Adipocyte (in vitro differentiated cells): ENCODE data around the gene ZNF878.
"Not testable (repeated sequence)": the region's sequence is repeated elsewhere in the genome, so short reads cannot be mapped to it uniquely, and the experiment has no call there.

Experiments
- DNase-seq: peaks from one replicate; pipeline ENCODE4 v3.0.0-alpha.2; 2015; ENCODE audit warnings: low read depth
- H3K27me3 ChIP-seq: replicated peaks from 2 replicates; pipeline ENCODE4 v1.7.0; 2013; ENCODE audit warnings: mild to moderate bottlenecking, low read length, moderate library complexity; ENCODE audit not compliant: control insufficient read depth, insufficient read depth
- H3K36me3 ChIP-seq: 2 replicates; pipeline ENCODE4 v1.7.0; 2013; ENCODE audit warnings: low read length, mild to moderate bottlenecking, moderate library complexity; ENCODE audit not compliant: control insufficient read depth, insufficient read depth, severe bottlenecking
- H3K4me1 ChIP-seq: 2 replicates; pipeline ENCODE4 v1.7.0; 2013; ENCODE audit warnings: mild to moderate bottlenecking, low read length, moderate library complexity; ENCODE audit not compliant: control insufficient read depth, insufficient read depth
- H3K4me3 ChIP-seq: 2 replicates; pipeline ENCODE4 v1.7.0; 2013; ENCODE audit warnings: mild to moderate bottlenecking, low read length, moderate library complexity
- H3K9ac ChIP-seq: 2 replicates; pipeline ENCODE4 v1.7.0; 2013; ENCODE audit warnings: mild to moderate bottlenecking, low read length, moderate library complexity
- H3K9me3 ChIP-seq: 2 replicates; pipeline ENCODE4 v1.7.0; 2013; ENCODE audit warnings: mild to moderate bottlenecking, low read length, moderate library complexity; ENCODE audit not compliant: control insufficient read depth

The ZNF878 gene

GRCh38 chr19:12076331-12076730, 23.6 kb upstream of the ZNF878 start:
- H3K9ac ChIP-seq, DNase-seq, H3K27me3 ChIP-seq, H3K4me1 ChIP-seq: not testable (repeated sequence)
- Histone ChIP-seq H3K9me3 (peaks cover 98% of the 10 kb centered on the region), H3K4me3 (peak overlapping the region; percentile 53), H3K36me3 (peaks cover 67% of the 10 kb centered on the region)

GRCh38 chr19:12075538-12076139, 22.9 kb upstream of the ZNF878 start:
- DNase-seq, result no peak
- no peaks in the 10 kb centered on the region for H3K4me1 ChIP-seq
- peak overlapping the region; percentile 53 for H3K4me3 ChIP-seq
- no peaks in the 10 kb centered on the region for H3K27me3 ChIP-seq
- H3K9me3 ChIP-seq, result peaks cover 98% of the 10 kb centered on the region
- H3K36me3 ChIP-seq, result peaks cover 74% of the 10 kb centered on the region
- no peak overlapping the region for H3K9ac ChIP-seq

GRCh38 chr19:12064590-12065538, 12.1 kb upstream of the ZNF878 start, which contains the start of gene ZNF844:
Gene ZNF844, plus strand, starts transcription at chr19:12064731. Its CDS starts 143 bp downstream, at chr19:12064874.
- peak within 1 kb of the TSS; percentile 98 for H3K4me3 ChIP-seq
- no peaks in the 10 kb centered on the region for H3K27me3 ChIP-seq
- DNase-seq, result peak; percentile 96
- H3K36me3 ChIP-seq, result no peaks in the 10 kb centered on the region
- H3K9ac ChIP-seq, result peak within 1 kb of the TSS; percentile 94
- peaks cover 11% of the 10 kb centered on the region for H3K9me3 ChIP-seq
- H3K4me1 ChIP-seq, result peaks cover 7% of the 10 kb centered on the region

GRCh38 chr19:12055784-12056183, 3.0 kb upstream of the ZNF878 start:
- Histone ChIP-seq H3K9me3 (no peaks in the 10 kb centered on the region), H3K36me3 (no peaks in the 10 kb centered on the region), H3K27me3 (peaks cover 7% of the 10 kb centered on the region), H3K9ac (no peak overlapping the region), H3K4me1 (peaks cover 5% of the 10 kb centered on the region), H3K4me3 (no peak overlapping the region)
- DNase-seq, result no peak

- H3K9me3 ChIP-seq, result no peaks in the 10 kb centered on the region
- H3K4me3 ChIP-seq, result peak overlapping the region; percentile 87
- peaks cover 7% of the 10 kb centered on the region for H3K27me3 ChIP-seq
- DNase-seq, result peak; percentile 36
- H3K4me1 ChIP-seq, result peaks cover 5% of the 10 kb centered on the region
- no peaks in the 10 kb centered on the region for H3K36me3 ChIP-seq
- peak overlapping the region; percentile 68 for H3K9ac ChIP-seq
These were observed 667 bp downstream of the ZNF878 start for GRCh38 chr19:12052091-12052496.

- Histone ChIP-seq H3K4me3 (no peak overlapping the region), H3K36me3 (no peaks in the 10 kb centered on the region), H3K9me3 (peaks cover 35% of the 10 kb centered on the region), H3K27me3 (no peaks in the 10 kb centered on the region), H3K4me1 (peaks cover 5% of the 10 kb centered on the region), H3K9ac (no peak overlapping the region)
- DNase-seq, result peak; percentile 18
These were observed 4.9 kb downstream of the ZNF878 start for GRCh38 chr19:12047868-12048267.

- Histone ChIP-seq H3K4me3 (peak overlapping the region; percentile 56), H3K9me3 (peaks cover 47% of the 10 kb centered on the region), H3K36me3 (no peaks in the 10 kb centered on the region), H3K9ac (no peak overlapping the region), H3K4me1 (no peaks in the 10 kb centered on the region), H3K27me3 (no peaks in the 10 kb centered on the region)
- no peak for DNase-seq
These were observed 8.9 kb downstream of the ZNF878 start for GRCh38 chr19:12043752-12044422.

GRCh38 chr19:12042893-12043292, 9.9 kb downstream of the ZNF878 start:
- H3K4me1 ChIP-seq, result no peaks in the 10 kb centered on the region
- H3K27me3 ChIP-seq, result no peaks in the 10 kb centered on the region
- peaks cover 47% of the 10 kb centered on the region for H3K9me3 ChIP-seq
- no peak for DNase-seq
- no peaks in the 10 kb centered on the region for H3K36me3 ChIP-seq
- H3K4me3 ChIP-seq, result peak overlapping the region; percentile 41
- no peak overlapping the region for H3K9ac ChIP-seq

- H3K9me3 ChIP-seq, result no peaks in the 10 kb centered on the region
- H3K4me3 ChIP-seq, result peak within 1 kb of the TSS; percentile 91
- peak within 1 kb of the TSS; percentile 89 for H3K9ac ChIP-seq
- H3K4me1 ChIP-seq, result peaks cover 8% of the 10 kb centered on the region
- no peaks in the 10 kb centered on the region for H3K36me3 ChIP-seq
- H3K27me3 ChIP-seq, result no peaks in the 10 kb centered on the region
- peak; percentile 97 for DNase-seq
These were observed 17.3 kb downstream of the ZNF878 start, which contains the start of gene ZNF433 for GRCh38 chr19:12035220-12036172. Gene ZNF433, minus strand, starts transcription at chr19:12035679. Its CDS starts 140 bp downstream, at chr19:12035539.

- H3K9ac ChIP-seq, result peak overlapping the region; percentile 89
- no peaks in the 10 kb centered on the region for H3K36me3 ChIP-seq
- peak; percentile 40 for DNase-seq
- peaks cover 8% of the 10 kb centered on the region for H3K4me1 ChIP-seq
- H3K4me3 ChIP-seq, result peak overlapping the region; percentile 91
- H3K27me3 ChIP-seq, result no peaks in the 10 kb centered on the region
- no peaks in the 10 kb centered on the region for H3K9me3 ChIP-seq
These were observed 18.1 kb downstream of the ZNF878 start for GRCh38 chr19:12034620-12035019.
